ENCODE data around the gene WWC2.

- no peak for TF ChIP-seq CTCF (conservative IDR thresholded peaks at IDR 0.05)
- TF ChIP-seq ZFX (IDR thresholded peaks at IDR 0.05) = no peak
These were observed 65.9 kb downstream of the WWC2 start for GRCh38 chr4:183164963-183165362.

Measured in C4-2B (cell line).